HepG2 (cell line): ENCODE measurements around the gene MAMSTR. TPM values are rescaled to one million over a fixed set of nuclear protein-coding genes. Genes with fewer than 3 reads are reported as not detected.

Experiments used
- DMTF1 ChIP-seq: sonication (generic); formaldehyde crosslinking; IDR thresholded peaks from 2 replicates; pipeline ENCODE4 v1.4.0; 2020; ENCODE audit warnings: mild to moderate bottlenecking, missing genetic modification reagents
- FOXK2 ChIP-seq: fragments of 450-650 bp; IDR thresholded peaks from 2 replicates; pipeline ENCODE4 v1.6.1; 2016
- ISL2 ChIP-seq: sonication (generic); formaldehyde crosslinking; IDR thresholded peaks from 2 replicates; pipeline ENCODE4 v1.5.0; 2020; ENCODE audit warnings: missing genetic modification reagents
- JUND ChIP-seq: sonication (generic); formaldehyde crosslinking; IDR thresholded peaks from 2 replicates; pipeline ENCODE4 v1.8.0; 2022; ENCODE audit warnings: mild to moderate bottlenecking, missing genetic modification reagents
- MXD4 ChIP-seq: IDR thresholded peaks from 2 replicates; pipeline ENCODE4 v1.6.1; 2016; ENCODE audit warnings: mild to moderate bottlenecking, missing biosample characterization, missing genetic modification reagents
- NR2C2 ChIP-seq: sonication (generic); formaldehyde crosslinking; IDR thresholded peaks from 2 replicates; pipeline ENCODE4 v1.4.0; 2020; ENCODE audit warnings: missing genetic modification reagents, mild to moderate bottlenecking, moderate library complexity, borderline replicate concordance
- SATB2 ChIP-seq: sonication (generic); formaldehyde crosslinking; IDR thresholded peaks from 2 replicates; pipeline ENCODE4 v1.5.0; 2020; ENCODE audit warnings: missing genetic modification reagents
- THYN1 ChIP-seq: sonication (generic); formaldehyde crosslinking; IDR thresholded peaks from 2 replicates; pipeline ENCODE4 v1.8.1; 2023; ENCODE audit warnings: low read depth, mild to moderate bottlenecking, moderate library complexity, missing genetic modification reagents, borderline replicate concordance
- ZBTB4 ChIP-seq: sonication (generic); formaldehyde crosslinking; IDR thresholded peaks from 2 replicates; pipeline ENCODE4 v1.4.0; 2020; ENCODE audit warnings: missing genetic modification reagents, mild to moderate bottlenecking, borderline replicate concordance
- ZNF318 ChIP-seq: sonication (generic); formaldehyde crosslinking; IDR thresholded peaks from 2 replicates; pipeline ENCODE4 v1.4.0; 2020; ENCODE audit warnings: mild to moderate bottlenecking, missing genetic modification reagents
- ZNF33B ChIP-seq: sonication (generic); formaldehyde crosslinking; IDR thresholded peaks from 2 replicates; pipeline ENCODE4 v1.5.1; 2020; ENCODE audit warnings: mild to moderate bottlenecking, missing genetic modification reagents
- polyA plus RNA-seq, 8 experiments: library from polyadenylated mRNA; depleted of rRNA in 3 of 8; stranded (reverse) in 7 of 8; unstranded in 1 of 8; fragments of >200 nt; fragmentation: Illumina TruSeq in 4 of 8; extraction: Trizol in 4 of 8; gene quantifications; 2 replicates each; pipeline versions ENCODE4 v1.2.1 to v1.2.3, GENCODE V29; 2011 to 2016; ENCODE audit warnings: low read depth in 4 of 8, missing spikeins in 1 of 8, mixed read lengths in 1 of 8; ENCODE audit not compliant: insufficient read depth in 1 of 8
- total RNA-seq, 5 experiments: library from RNA; depleted of rRNA; stranded (reverse); fragments of >200 nt; fragmentation: Illumina TruSeq; extraction: Trizol; gene quantifications; 2 replicates each; pipeline ENCODE4 v1.2.3, GENCODE V29; 2016; ENCODE audit warnings: low read depth in 1 of 5
- TF ChIP-seq, protein P1 (sequence below): sonication (generic); formaldehyde crosslinking; IDR thresholded peaks from 2 replicates; pipeline ENCODE4 v1.4.0; 2020; ENCODE audit warnings: missing genetic modification reagents

Gene MAMSTR
- total and polyA plus RNA-seq, 2 of the 13 experiments (the other 11 are each of a cell fraction or from before 2014, with no cell fraction given) = 2.2 to 2.4 TPM

DNA sequence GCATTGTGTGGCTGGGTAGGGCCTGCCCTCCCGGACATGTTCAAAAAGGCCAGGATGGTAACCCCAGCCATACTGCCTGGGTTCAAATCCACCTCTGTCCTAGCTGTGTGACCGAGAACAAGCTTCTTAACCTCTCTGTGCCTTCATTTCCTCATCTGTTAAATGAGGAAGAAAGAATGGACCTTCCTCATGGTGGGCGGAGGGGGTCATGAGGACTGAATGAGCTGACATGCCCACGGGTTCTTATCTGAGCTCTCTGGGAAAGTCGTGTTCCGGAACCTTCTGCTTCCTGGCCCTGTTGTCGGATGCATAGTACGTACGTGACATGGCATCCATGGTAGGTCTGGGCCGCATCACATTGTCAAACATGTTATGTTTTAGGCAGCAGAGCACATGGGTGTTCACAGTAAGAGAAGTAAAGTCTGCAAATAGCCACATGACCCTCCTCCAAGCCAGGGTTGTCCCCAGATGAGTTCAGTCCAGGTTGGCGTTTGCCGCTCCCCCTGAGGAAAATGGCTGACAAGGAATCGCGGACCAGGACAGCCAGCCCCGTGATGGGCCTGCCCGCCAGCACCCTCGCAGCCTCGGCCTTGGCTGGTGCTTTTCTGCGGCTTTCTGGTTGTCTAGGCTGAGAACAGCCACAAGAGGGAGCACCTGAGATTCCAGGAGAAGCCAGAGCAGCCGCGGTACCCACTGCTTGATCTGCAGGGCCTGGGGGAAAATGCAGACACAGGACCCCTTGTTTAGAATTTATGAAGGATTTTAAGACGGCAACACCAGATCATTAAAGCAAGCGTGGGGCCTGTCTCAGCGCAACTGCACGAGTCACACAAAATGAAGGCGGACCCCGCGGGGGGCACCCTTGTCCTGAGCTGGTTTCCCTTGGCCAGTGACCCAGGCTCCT, 44.4 kb downstream of the MAMSTR start (continued):
- TF ChIP-seq NR2C2 (CRISPR knock-in tag) (no peak), ZNF318 (CRISPR knock-in tag) (no peak), JUND (no peak), FOXK2 (no peak), ISL2 (CRISPR knock-in tag) (no peak), DMTF1 (CRISPR knock-in tag) (no peak), THYN1 (CRISPR knock-in tag) (no peak), SATB2 (no peak), ZBTB4 (CRISPR knock-in tag) (no peak), MXD4 (CRISPR knock-in tag) (no peak), ZNF33B (CRISPR knock-in tag) (no peak)
- TF ChIP-seq, protein P1, sequence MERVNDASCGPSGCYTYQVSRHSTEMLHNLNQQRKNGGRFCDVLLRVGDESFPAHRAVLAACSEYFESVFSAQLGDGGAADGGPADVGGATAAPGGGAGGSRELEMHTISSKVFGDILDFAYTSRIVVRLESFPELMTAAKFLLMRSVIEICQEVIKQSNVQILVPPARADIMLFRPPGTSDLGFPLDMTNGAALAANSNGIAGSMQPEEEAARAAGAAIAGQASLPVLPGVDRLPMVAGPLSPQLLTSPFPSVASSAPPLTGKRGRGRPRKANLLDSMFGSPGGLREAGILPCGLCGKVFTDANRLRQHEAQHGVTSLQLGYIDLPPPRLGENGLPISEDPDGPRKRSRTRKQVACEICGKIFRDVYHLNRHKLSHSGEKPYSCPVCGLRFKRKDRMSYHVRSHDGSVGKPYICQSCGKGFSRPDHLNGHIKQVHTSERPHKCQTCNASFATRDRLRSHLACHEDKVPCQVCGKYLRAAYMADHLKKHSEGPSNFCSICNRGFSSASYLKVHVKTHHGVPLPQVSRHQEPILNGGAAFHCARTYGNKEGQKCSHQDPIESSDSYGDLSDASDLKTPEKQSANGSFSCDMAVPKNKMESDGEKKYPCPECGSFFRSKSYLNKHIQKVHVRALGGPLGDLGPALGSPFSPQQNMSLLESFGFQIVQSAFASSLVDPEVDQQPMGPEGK (CRISPR knock-in tag) = no peak
